ENCODE results near the gene CKMT2. TPM values are rescaled to one million over a fixed set of nuclear protein-coding genes. Genes with fewer than 3 reads are reported as not detected.

CKMT2 gene
- total and polyA plus RNA-seq, 2 donors from 2014 or later = 3.7 to 55.8 TPM

GRCh38 chr5:81209386-81209785, 23.7 kb upstream of the CKMT2 start:
- Histone ChIP-seq H3K9me3 (ENCODE audit: control insufficient read depth in 2 of 3, insufficient read depth in 1 of 3, low read length in 3 of 3) (no peaks in the 10 kb centered on the region), H3K9ac (ENCODE audit: low read length in 3 of 3) (no peak overlapping the region), H3K4me3 (ENCODE audit: low read length in 3 of 3) (no peak overlapping the region), H3K27me3 (ENCODE audit: control insufficient read depth, insufficient read depth, low read length) (no peaks in the 10 kb centered on the region), H3K36me3 (ENCODE audit: control insufficient read depth in 2 of 3, insufficient read depth in 3 of 3, low read length in 3 of 3) (no peaks in the 10 kb centered on the region), H3K27ac (ENCODE audit: low read depth in 2 of 2, low read length in 2 of 2) (no peak overlapping the region), H3K4me1 (ENCODE audit: control insufficient read depth in 2 of 3, insufficient read depth in 2 of 3, low read depth in 1 of 3, low read length in 3 of 3) (no peaks in the 10 kb centered on the region)
- TF ChIP-seq, protein P1, sequence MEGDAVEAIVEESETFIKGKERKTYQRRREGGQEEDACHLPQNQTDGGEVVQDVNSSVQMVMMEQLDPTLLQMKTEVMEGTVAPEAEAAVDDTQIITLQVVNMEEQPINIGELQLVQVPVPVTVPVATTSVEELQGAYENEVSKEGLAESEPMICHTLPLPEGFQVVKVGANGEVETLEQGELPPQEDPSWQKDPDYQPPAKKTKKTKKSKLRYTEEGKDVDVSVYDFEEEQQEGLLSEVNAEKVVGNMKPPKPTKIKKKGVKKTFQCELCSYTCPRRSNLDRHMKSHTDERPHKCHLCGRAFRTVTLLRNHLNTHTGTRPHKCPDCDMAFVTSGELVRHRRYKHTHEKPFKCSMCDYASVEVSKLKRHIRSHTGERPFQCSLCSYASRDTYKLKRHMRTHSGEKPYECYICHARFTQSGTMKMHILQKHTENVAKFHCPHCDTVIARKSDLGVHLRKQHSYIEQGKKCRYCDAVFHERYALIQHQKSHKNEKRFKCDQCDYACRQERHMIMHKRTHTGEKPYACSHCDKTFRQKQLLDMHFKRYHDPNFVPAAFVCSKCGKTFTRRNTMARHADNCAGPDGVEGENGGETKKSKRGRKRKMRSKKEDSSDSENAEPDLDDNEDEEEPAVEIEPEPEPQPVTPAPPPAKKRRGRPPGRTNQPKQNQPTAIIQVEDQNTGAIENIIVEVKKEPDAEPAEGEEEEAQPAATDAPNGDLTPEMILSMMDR (IDR thresholded peaks at IDR 0.05; ENCODE audit: borderline replicate concordance, extremely low read depth, insufficient read depth) = no peak
- intact Hi-C loops (cut with DNase I) = no loop called here
- DNase-seq = no peak
- FAIRE-seq = no peak

GRCh38 chr5:81209869-81210493, 23.1 kb upstream of the CKMT2 start:
- H3K4me1 ChIP-seq (ENCODE audit: control insufficient read depth in 2 of 3, insufficient read depth in 2 of 3, low read depth in 1 of 3, low read length in 3 of 3) = no peaks in the 10 kb centered on the region
- H3K9ac ChIP-seq (ENCODE audit: low read length in 3 of 3) = no peak overlapping the region
- intact Hi-C loops (cut with DNase I) = no loop called here
- TF ChIP-seq, protein P1 (IDR thresholded peaks at IDR 0.05; ENCODE audit: borderline replicate concordance, extremely low read depth, insufficient read depth) = no peak
- H3K9me3 ChIP-seq (ENCODE audit: control insufficient read depth in 2 of 3, insufficient read depth in 1 of 3, low read length in 3 of 3) = no peaks in the 10 kb centered on the region
- no peak for FAIRE-seq
- DNase-seq = no peak
- H3K4me3 ChIP-seq (ENCODE audit: low read length in 3 of 3) = no peak overlapping the region
- H3K36me3 ChIP-seq (ENCODE audit: control insufficient read depth in 2 of 3, insufficient read depth in 3 of 3, low read length in 3 of 3) = no peaks in the 10 kb centered on the region
- H3K27me3 ChIP-seq (ENCODE audit: control insufficient read depth, insufficient read depth, low read length) = no peaks in the 10 kb centered on the region
- no peak overlapping the region for H3K27ac ChIP-seq (ENCODE audit: low read depth in 2 of 2, low read length in 2 of 2)

- TF ChIP-seq, protein P1 (IDR thresholded peaks at IDR 0.05; ENCODE audit: borderline replicate concordance, extremely low read depth, insufficient read depth) = peak; percentile 9
- H3K9ac ChIP-seq (ENCODE audit: low read length in 3 of 3) = no peak overlapping the region
- no peak for FAIRE-seq
- no peak overlapping the region for H3K27ac ChIP-seq (ENCODE audit: low read depth in 2 of 2, low read length in 2 of 2)
- H3K27me3 ChIP-seq (ENCODE audit: control insufficient read depth, insufficient read depth, low read length) = no peaks in the 10 kb centered on the region
- no peaks in the 10 kb centered on the region for H3K36me3 ChIP-seq (ENCODE audit: control insufficient read depth in 2 of 3, insufficient read depth in 3 of 3, low read length in 3 of 3)
- no peaks in the 10 kb centered on the region for H3K4me1 ChIP-seq (ENCODE audit: control insufficient read depth in 2 of 3, insufficient read depth in 2 of 3, low read depth in 1 of 3, low read length in 3 of 3)
- intact Hi-C loops (cut with DNase I) = no loop called here
- no peak overlapping the region for H3K4me3 ChIP-seq (ENCODE audit: low read length in 3 of 3)
- DNase-seq = peak in 3 of 5 donors; percentile 12 to 52 (median 49)
- no peaks in the 10 kb centered on the region for H3K9me3 ChIP-seq (ENCODE audit: control insufficient read depth in 2 of 3, insufficient read depth in 1 of 3, low read length in 3 of 3)
Measured at GRCh38 chr5:81212211-81212751, 20.8 kb upstream of the CKMT2 start.
